Measurements from ENCODE around the gene PTOV1. TPM values are rescaled to one million over a fixed set of nuclear protein-coding genes. Genes with fewer than 3 reads are reported as not detected.

PTOV1 gene
- total and polyA plus RNA-seq, 2 of the 8 experiments (the other 6 are each of a cell fraction or from before 2014, with no cell fraction given) = 147 to 251 TPM

- no peak for TF ChIP-seq KDM1A (IDR thresholded peaks at IDR 0.05; ENCODE audit: borderline replicate concordance, low read length)
- no peak for TF ChIP-seq HDAC6 (IDR thresholded peaks at IDR 0.05; ENCODE audit: low read depth, low read length)
- no peak for TF ChIP-seq TAF7 (optimal IDR thresholded peaks at IDR 0.05; ENCODE audit: borderline replicate concordance, low read depth, low read length)
- TF ChIP-seq BRCA1 (IDR thresholded peaks at IDR 0.05; ENCODE audit: low read depth, low read length) = no peak
- no peak for TF ChIP-seq CHD1 (IDR thresholded peaks at IDR 0.05; ENCODE audit: low read depth, low read length)
- no peak for TF ChIP-seq USF2 (IDR thresholded peaks at IDR 0.05; ENCODE audit: low read length)
- TF ChIP-seq TAF1 (IDR thresholded peaks at IDR 0.05; ENCODE audit: low read depth, low read length) = no peak
Observed at GRCh38 chr19:49891393-49891792, 40.4 kb downstream of the PTOV1 start (continued).

Data from H1 (cell line).